ENCODE measurements around the gene RNF215.
A peak's percentile ranks its signal among the peaks of the same experiment; 100 is the strongest.

The RNF215 gene

GRCh38 chr22:30386960-30387827, at the start of gene RNF215:
Gene RNF215 (minus strand): TSS chr22:30387411. CDS start chr22:30387313, 98 bp downstream.
- DNase-seq: peak; percentile 80

GRCh38 chr22:30436196-30436595, 49.0 kb upstream of the RNF215 start:
- DNase-seq: no peak

- DNase-seq: peak; percentile 93
Observed at GRCh38 chr22:30435674-30436126, 48.5 kb upstream of the RNF215 start.

GRCh38 chr22:30434843-30435242, 47.6 kb upstream of the RNF215 start:
- DNase-seq: peak; percentile 13

- no peak for DNase-seq
Observed at GRCh38 chr22:30433773-30434172, 46.6 kb upstream of the RNF215 start.

GRCh38 chr22:30433227-30433626, 46.0 kb upstream of the RNF215 start:
- no peak for DNase-seq

- no peak for DNase-seq
Observed at GRCh38 chr22:30432520-30432919, 45.3 kb upstream of the RNF215 start.

GRCh38 chr22:30432096-30432495, 44.9 kb upstream of the RNF215 start:
- DNase-seq: no peak

GRCh38 chr22:30430933-30431332, 43.7 kb upstream of the RNF215 start:
- DNase-seq: no peak

GRCh38 chr22:30429887-30430286, 42.7 kb upstream of the RNF215 start:
- no peak for DNase-seq

- no peak for DNase-seq
Observed at GRCh38 chr22:30427871-30428270, 40.7 kb upstream of the RNF215 start.

- DNase-seq: peak; percentile 90
Observed at GRCh38 chr22:30426388-30427353, 39.5 kb upstream of the RNF215 start.

GRCh38 chr22:30425616-30426387, 38.6 kb upstream of the RNF215 start, which contains the start of gene MTFP1:
Gene MTFP1 (plus strand): TSS chr22:30425768. CDS start chr22:30425880, 112 bp downstream.
- DNase-seq: peak; percentile 59

GRCh38 chr22:30425327-30425615, 38.1 kb upstream of the RNF215 start:
- no peak for DNase-seq

GRCh38 chr22:30424534-30425326, 37.5 kb upstream of the RNF215 start:
- no peak for DNase-seq

GRCh38 chr22:30423959-30424533, 36.8 kb upstream of the RNF215 start:
- peak; percentile 99 for DNase-seq

GRCh38 chr22:30423301-30423958, 36.2 kb upstream of the RNF215 start:
- no peak for DNase-seq

- DNase-seq: peak; percentile 4
Observed at GRCh38 chr22:30422481-30423300, 35.5 kb upstream of the RNF215 start.

GRCh38 chr22:30421695-30422480, 34.7 kb upstream of the RNF215 start:
- DNase-seq: no peak

Data from CD4-positive, alpha-beta T cell treated with Interleukin-10 for 1 hour (primary cell).